Thymus (tissue), 11 donors: ENCODE data around the gene WNK3. TPM values are rescaled to one million over a fixed set of nuclear protein-coding genes. Genes with fewer than 3 reads are reported as not detected.

ENCODE experiments used
- DNase-seq, 9 donors: peaks; one replicate each; pipeline ENCODE4 v3.0.0-alpha.2; 2013; ENCODE audit warnings: low spot score in 9 of 9, low read depth in 6 of 9, missing footprints in 1 of 9
- H3K27ac ChIP-seq, 2 donors: one replicate each; pipeline ENCODE4 v1.5.1; 2013; ENCODE audit warnings: control low read depth in 1 of 2, low read depth in 1 of 2, low read length in 1 of 2, mild to moderate bottlenecking in 1 of 2, moderate library complexity in 1 of 2
- H3K27me3 ChIP-seq, 2 donors: one replicate each; pipeline ENCODE4 v1.5.1; 2013; ENCODE audit warnings: low read length in 1 of 2; ENCODE audit not compliant: control insufficient read depth in 2 of 2, insufficient read depth in 1 of 2
- H3K36me3 ChIP-seq, 2 donors: one replicate each; pipeline ENCODE4 v1.5.1; 2013; ENCODE audit warnings: low read length in 1 of 2, mild to moderate bottlenecking in 1 of 2, moderate library complexity in 1 of 2; ENCODE audit not compliant: control insufficient read depth in 2 of 2, insufficient read depth in 2 of 2
- H3K4me1 ChIP-seq, 2 donors: one replicate each; pipeline ENCODE4 v1.5.1; 2013; ENCODE audit warnings: low read length in 2 of 2; ENCODE audit not compliant: control insufficient read depth in 2 of 2, insufficient read depth in 2 of 2
- H3K4me3 ChIP-seq, 2 donors: one replicate each; pipeline ENCODE4 v1.5.1; 2013; ENCODE audit warnings: low read length in 2 of 2, control low read depth in 1 of 2, mild to moderate bottlenecking in 1 of 2
- H3K9me3 ChIP-seq, 2 donors: one replicate each; pipeline ENCODE4 v1.5.1; 2013; ENCODE audit warnings: low read length in 1 of 2, mild to moderate bottlenecking in 1 of 2; ENCODE audit not compliant: control insufficient read depth in 2 of 2, insufficient read depth in 1 of 2
- polyA plus RNA-seq: library from polyadenylated mRNA; stranded (reverse); fragments of 200-250 nt; gene quantifications from one replicate; pipeline ENCODE4 v1.2.3, GENCODE V29; 2013
- total RNA-seq: library from RNA; stranded (reverse); fragments of 120-200 nt; gene quantifications from one replicate; pipeline ENCODE4 v1.2.4, GENCODE V29; 2013
- donor health status: healthy.

Gene WNK3
- total and polyA plus RNA-seq, 2 donors: 0.30 to 1.9 TPM

DNA sequence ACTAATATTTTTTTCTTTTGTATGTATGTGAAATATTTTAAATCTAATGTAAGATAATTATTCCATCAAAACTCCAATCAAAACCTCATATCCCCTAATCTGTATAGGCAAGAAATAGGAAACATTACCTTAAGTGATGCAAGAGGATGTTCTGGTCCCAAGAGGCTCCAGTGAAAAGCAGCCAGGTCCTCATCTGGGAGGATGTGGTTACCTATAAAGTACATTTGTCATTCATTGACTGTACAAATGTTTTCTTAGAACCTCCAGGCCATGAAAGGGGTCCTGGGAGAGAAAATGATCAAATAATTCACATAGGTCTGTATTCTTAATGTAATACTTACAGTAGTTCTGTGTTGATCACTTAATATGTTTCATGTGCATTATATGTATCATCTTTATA is 200.3 kb downstream of the WNK3 start:
- no peaks in the 10 kb centered on the region for H3K27me3 ChIP-seq
- no peak for DNase-seq
- no peak overlapping the region for H3K4me3 ChIP-seq
- no peaks in the 10 kb centered on the region for H3K36me3 ChIP-seq
- H3K4me1 ChIP-seq: no peaks in the 10 kb centered on the region
- H3K27ac ChIP-seq: no peak overlapping the region
- H3K9me3 ChIP-seq: no peaks in the 10 kb centered on the region

Other genes starting within 250 kb of the WNK3 start
- 4.2 TPM for gene FAM120C, start 174.8 kb downstream of the WNK3 start, total RNA-seq
- 6.9 TPM for gene FAM120C, start 174.8 kb downstream of the WNK3 start, polyA plus RNA-seq
- gene TSR2, start 82.4 kb upstream of the WNK3 start, total RNA-seq: 23.4 TPM
- gene TSR2, start 82.4 kb upstream of the WNK3 start, polyA plus RNA-seq: 31.0 TPM
- gene FGD1, start 138.2 kb upstream of the WNK3 start, total RNA-seq: 0.57 TPM
- 0.98 TPM for gene FGD1, start 138.2 kb upstream of the WNK3 start, polyA plus RNA-seq
- gene GNL3L, start 172.2 kb upstream of the WNK3 start, total RNA-seq: 18.7 TPM
- 6.0 TPM for gene GNL3L, start 172.2 kb upstream of the WNK3 start, polyA plus RNA-seq